GM23338 (cell line): Measurements from ENCODE around the gene GRID2IP. TPM values are rescaled to one million over a fixed set of nuclear protein-coding genes. Genes with fewer than 3 reads are reported as not detected.

ENCODE experiments used
- ATAC-seq: fragments of 200-7000 bp; cut with Tn5 transposase; 3 replicates; pipeline ENCODE4 v1.9.1; 2020
- DNase-seq: peaks from one replicate; pipeline ENCODE4 v3.0.0-alpha.2; 2015; ENCODE audit warnings: low spot score
- H2AFZ ChIP-seq: fragments of 200-600 bp; sonication (generic); 2 replicates; pipeline ENCODE4 v1.8.0; 2016; ENCODE audit warnings: antibody characterized with exemption, mild to moderate bottlenecking, moderate library complexity
- H3F3A ChIP-seq: fragments of 200-600 bp; sonication (generic); replicated peaks from 2 replicates; pipeline ENCODE4 v1.8.0; 2017; ENCODE audit warnings: antibody characterized with exemption, mixed run types, low read depth
- H3K27ac ChIP-seq: fragments of 200-600 bp; sonication (generic); 2 replicates; pipeline ENCODE4 v1.6.1; 2016; ENCODE audit warnings: low read depth
- H3K27me3 ChIP-seq: fragments of 200-600 bp; sonication (generic); 2 replicates; pipeline ENCODE4 v1.8.0; 2016; ENCODE audit warnings: mild to moderate bottlenecking, mixed run types, moderate library complexity; ENCODE audit not compliant: insufficient read depth
- H3K36me3 ChIP-seq: fragments of 200-600 bp; sonication (generic); 2 replicates; pipeline ENCODE4 v1.8.0; 2016; ENCODE audit warnings: mild to moderate bottlenecking; ENCODE audit not compliant: insufficient read depth
- H3K4me1 ChIP-seq: fragments of 200-600 bp; sonication (generic); 2 replicates; pipeline ENCODE4 v1.8.0; 2016; ENCODE audit warnings: mild to moderate bottlenecking, moderate library complexity; ENCODE audit not compliant: insufficient read depth
- H3K4me2 ChIP-seq: fragments of 200-600 bp; sonication (generic); 2 replicates; pipeline ENCODE4 v1.7.1; 2017; ENCODE audit warnings: mixed run types
- H3K4me3 ChIP-seq: fragments of 200-600 bp; sonication (generic); 2 replicates; pipeline ENCODE4 v1.6.1; 2016; ENCODE audit warnings: mixed run types
- H3K79me2 ChIP-seq: fragments of 200-600 bp; sonication (generic); replicated peaks from 2 replicates; pipeline ENCODE4 v1.8.0; 2017; ENCODE audit warnings: mild to moderate bottlenecking; ENCODE audit not compliant: insufficient read depth
- H3K9me2 ChIP-seq: fragments of 200-600 bp; sonication (generic); 2 replicates; pipeline ENCODE4 v1.8.0; 2017; ENCODE audit not compliant: insufficient read depth
- H4K20me1 ChIP-seq: fragments of 200-600 bp; sonication (generic); replicated peaks from 2 replicates; pipeline ENCODE4 v1.8.0; 2017; ENCODE audit warnings: mild to moderate bottlenecking; ENCODE audit not compliant: insufficient read depth
- H3K27ac Mint-ChIP-seq: 2 replicates; pipeline ENCODE4 v1.8.0; 2020; ENCODE audit warnings: inconsistent platforms, mild to moderate bottlenecking, moderate library complexity, mixed read lengths
- H3K27me3 Mint-ChIP-seq: 3 replicates; pipeline ENCODE4 v1.8.0; 2022; ENCODE audit warnings: low read depth, mild to moderate bottlenecking, moderate library complexity, mixed read lengths, inconsistent platforms; ENCODE audit not compliant: insufficient read depth, poor library complexity
- H3K36me3 Mint-ChIP-seq: 3 replicates; pipeline ENCODE4 v1.8.0; 2021; ENCODE audit warnings: low read depth, mild to moderate bottlenecking, inconsistent platforms, moderate library complexity, mixed read lengths
- H3K4me1 Mint-ChIP-seq: 3 replicates; pipeline ENCODE4 v1.8.0; 2020; ENCODE audit warnings: mild to moderate bottlenecking, inconsistent platforms, mixed read lengths
- H3K4me3 Mint-ChIP-seq: 3 replicates; pipeline ENCODE4 v1.8.0; 2021; ENCODE audit warnings: moderate library complexity, mild to moderate bottlenecking, inconsistent platforms, mixed read lengths
- H3K9me3 Mint-ChIP-seq: 3 replicates; pipeline ENCODE4 v1.8.0; 2020; ENCODE audit warnings: moderate library complexity, mild to moderate bottlenecking, inconsistent platforms, mixed read lengths
- JUNB ChIP-seq: IDR thresholded peaks from one replicate; pipeline ENCODE4 v1.6.1; 2016; ENCODE audit warnings: antibody characterized with exemption; ENCODE audit not compliant: unreplicated experiment
- NANOG ChIP-seq: IDR thresholded peaks from 2 replicates; pipeline ENCODE4 v1.6.1; 2016; ENCODE audit warnings: antibody characterized with exemption, borderline replicate concordance
- polyA plus RNA-seq: library from polyadenylated mRNA; unstranded; fragments of >200 nt; fragmentation: Nextera tagmentation; extraction: Ambion mirVana; gene quantifications from 2 replicates; pipeline ENCODE4 v1.2.1, GENCODE V29; 2016
- total RNA-seq: library from RNA; depleted of rRNA; stranded (reverse); fragments of >200 nt; shearing (Covaris generic); gene quantifications from 2 replicates; pipeline ENCODE4 v1.2.3, GENCODE V29; 2014
- TF ChIP-seq, protein P1 (sequence below), 2 experiments: fragments of 200-600 bp in 1 of 2; sonication (generic) in 1 of 2; conservative IDR thresholded peaks; 2 replicates each; pipeline versions ENCODE4 v1.5.1 to v1.6.1; 2016 to 2017; ENCODE audit warnings: antibody characterized with exemption in 2 of 2, low read depth in 2 of 2, mild to moderate bottlenecking in 2 of 2, moderate library complexity in 1 of 2
- TF ChIP-seq, protein P2 (sequence below): fragments of 250-450 bp; sonication (Bioruptor Pico); IDR thresholded peaks from 2 replicates; pipeline ENCODE4 v1.5.0; 2020; ENCODE audit warnings: mild to moderate bottlenecking, moderate library complexity

Gene GRID2IP
- total and polyA plus RNA-seq, 2 experiments from 2014 or later, result 0.73 to 1.5 TPM

DNA sequence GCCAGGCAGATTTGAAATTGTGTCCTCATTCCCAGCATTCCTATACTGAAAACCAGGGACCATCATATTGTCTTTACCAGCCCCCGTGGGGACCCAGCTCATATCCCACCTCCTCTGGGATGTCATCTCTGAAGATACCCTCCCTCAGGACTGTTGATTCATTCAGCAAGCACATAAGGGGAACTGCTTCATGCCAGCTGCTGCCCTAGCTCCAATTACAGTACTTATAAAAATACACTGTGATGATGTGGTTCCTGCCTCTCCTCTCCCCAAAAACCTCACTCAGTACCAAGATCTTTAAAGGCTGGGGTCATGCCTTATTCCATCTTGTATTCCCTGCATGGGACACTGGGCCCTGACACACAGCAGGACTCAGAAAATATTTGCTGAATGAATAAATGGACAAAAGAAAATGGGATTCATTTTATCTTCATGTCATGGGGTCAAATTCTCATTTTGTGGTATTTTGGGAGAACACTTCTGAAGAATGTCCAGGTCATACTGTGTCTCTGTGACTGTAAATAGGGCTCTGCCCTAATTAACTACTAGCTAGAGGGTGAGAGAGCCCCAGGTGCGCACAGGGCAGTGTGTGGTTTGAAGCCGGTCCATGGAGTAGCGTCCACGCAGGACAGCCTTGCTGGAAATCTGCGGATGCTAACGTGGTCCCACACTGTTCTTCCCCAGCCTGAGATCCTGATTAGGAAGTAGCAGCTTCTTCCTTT is 74.5 kb downstream of the GRID2IP start:
- Histone ChIP-seq H3K4me2 (no peak overlapping the region), H3K36me3 (no peaks in the 10 kb centered on the region; the same call in 1 of the 2 replicates), H3K4me3 (no peak overlapping the region), H3K27ac (0 out of 2 replicates have a peak overlapping the region, but pooled peaks have one; percentile 30), H4K20me1 (peaks cover 48% of the 10 kb centered on the region), H3K27me3 (no peaks in the 10 kb centered on the region), H3K4me1 (0 out of 2 replicates have a peak, but pooled peaks cover 4% of the 10 kb centered on the region), H2AFZ (no peak overlapping the region), H3K79me2 (peaks cover 82% of the 10 kb centered on the region), H3F3A (0 out of 2 replicates have a peak, but pooled peaks cover 3% of the 10 kb centered on the region), H3K9me2 (no peaks in the 10 kb centered on the region)
- Mint-ChIP-seq H3K27ac (no peak overlapping the region; the same call in 1 of the 2 replicates), H3K4me3 (no peak overlapping the region), H3K9me3 (no peaks in the 10 kb centered on the region), H3K36me3 (peaks cover 17% of the 10 kb centered on the region), H3K27me3 (peaks cover 6% of the 10 kb centered on the region), H3K4me1 (peaks cover 6% of the 10 kb centered on the region; the same call in 2 of the 3 replicates)
- ATAC-seq (peak; percentile 53; the same call in 2 of the 3 replicates), DNase-seq (no peak)
- TF ChIP-seq, protein P1, sequence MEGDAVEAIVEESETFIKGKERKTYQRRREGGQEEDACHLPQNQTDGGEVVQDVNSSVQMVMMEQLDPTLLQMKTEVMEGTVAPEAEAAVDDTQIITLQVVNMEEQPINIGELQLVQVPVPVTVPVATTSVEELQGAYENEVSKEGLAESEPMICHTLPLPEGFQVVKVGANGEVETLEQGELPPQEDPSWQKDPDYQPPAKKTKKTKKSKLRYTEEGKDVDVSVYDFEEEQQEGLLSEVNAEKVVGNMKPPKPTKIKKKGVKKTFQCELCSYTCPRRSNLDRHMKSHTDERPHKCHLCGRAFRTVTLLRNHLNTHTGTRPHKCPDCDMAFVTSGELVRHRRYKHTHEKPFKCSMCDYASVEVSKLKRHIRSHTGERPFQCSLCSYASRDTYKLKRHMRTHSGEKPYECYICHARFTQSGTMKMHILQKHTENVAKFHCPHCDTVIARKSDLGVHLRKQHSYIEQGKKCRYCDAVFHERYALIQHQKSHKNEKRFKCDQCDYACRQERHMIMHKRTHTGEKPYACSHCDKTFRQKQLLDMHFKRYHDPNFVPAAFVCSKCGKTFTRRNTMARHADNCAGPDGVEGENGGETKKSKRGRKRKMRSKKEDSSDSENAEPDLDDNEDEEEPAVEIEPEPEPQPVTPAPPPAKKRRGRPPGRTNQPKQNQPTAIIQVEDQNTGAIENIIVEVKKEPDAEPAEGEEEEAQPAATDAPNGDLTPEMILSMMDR (conservative IDR thresholded peaks at IDR 0.05; ENCODE audit: low read depth in 2 of 2), result peak in 1 of 2 experiments; percentile 23; a peak in 1 of 4 replicates
- TF ChIP-seq NANOG, result no peak
- TF ChIP-seq JUNB, result no peak

DNA sequence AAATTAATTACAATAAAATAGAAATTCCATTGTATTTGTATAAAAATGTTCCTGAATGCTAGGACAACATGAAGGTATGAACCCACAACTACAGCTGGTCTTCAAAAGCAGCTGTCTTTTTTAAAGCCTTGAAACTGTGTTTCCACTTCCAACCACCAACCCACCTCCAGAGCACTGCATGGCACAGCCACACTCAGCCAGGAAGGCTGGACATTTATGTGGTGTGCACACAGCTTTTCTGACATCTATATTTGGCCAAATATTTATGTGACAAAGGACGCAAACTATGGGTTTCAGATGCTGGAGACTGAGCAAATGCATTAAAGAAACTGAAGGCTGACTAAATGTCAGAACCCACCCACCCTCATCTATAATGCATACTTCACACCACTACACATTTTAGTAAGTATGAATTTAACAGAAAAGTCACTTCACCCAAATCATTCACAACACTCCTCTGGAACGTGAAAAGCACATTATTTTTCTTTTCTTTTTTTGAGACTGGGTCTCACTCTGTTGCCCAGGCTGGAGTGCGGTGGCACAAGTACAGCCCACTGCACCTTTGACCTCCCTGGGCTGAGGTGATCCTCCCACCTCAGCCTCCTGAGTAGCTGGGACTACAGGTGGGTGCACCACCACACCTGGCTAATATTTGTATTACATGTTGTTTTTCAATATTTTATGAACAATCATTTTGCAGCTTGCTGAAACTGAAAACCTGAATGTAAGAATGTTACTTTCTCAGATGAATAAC is 75.7 kb downstream of the GRID2IP start:
- Histone ChIP-seq H3F3A (0 out of 2 replicates have a peak, but pooled peaks cover 3% of the 10 kb centered on the region), H3K9me2 (no peaks in the 10 kb centered on the region), H3K27me3 (no peaks in the 10 kb centered on the region), H3K4me3 (no peak overlapping the region), H2AFZ (no peak overlapping the region), H3K4me2 (no peak overlapping the region), H3K4me1 (0 out of 2 replicates have a peak, but pooled peaks cover 4% of the 10 kb centered on the region), H3K27ac (no peak overlapping the region), H3K79me2 (peaks cover 71% of the 10 kb centered on the region), H3K36me3 (peaks cover 4% of the 10 kb centered on the region), H4K20me1 (peaks cover 39% of the 10 kb centered on the region)
- H3K9me3 Mint-ChIP-seq, result no peaks in the 10 kb centered on the region
- H3K27ac Mint-ChIP-seq, result no peak overlapping the region
- DNase-seq (no peak), ATAC-seq (no peak)
- H3K27me3 Mint-ChIP-seq, result peaks cover 6% of the 10 kb centered on the region
- H3K36me3 Mint-ChIP-seq, result peaks cover 18% of the 10 kb centered on the region
- TF ChIP-seq, protein P2, sequence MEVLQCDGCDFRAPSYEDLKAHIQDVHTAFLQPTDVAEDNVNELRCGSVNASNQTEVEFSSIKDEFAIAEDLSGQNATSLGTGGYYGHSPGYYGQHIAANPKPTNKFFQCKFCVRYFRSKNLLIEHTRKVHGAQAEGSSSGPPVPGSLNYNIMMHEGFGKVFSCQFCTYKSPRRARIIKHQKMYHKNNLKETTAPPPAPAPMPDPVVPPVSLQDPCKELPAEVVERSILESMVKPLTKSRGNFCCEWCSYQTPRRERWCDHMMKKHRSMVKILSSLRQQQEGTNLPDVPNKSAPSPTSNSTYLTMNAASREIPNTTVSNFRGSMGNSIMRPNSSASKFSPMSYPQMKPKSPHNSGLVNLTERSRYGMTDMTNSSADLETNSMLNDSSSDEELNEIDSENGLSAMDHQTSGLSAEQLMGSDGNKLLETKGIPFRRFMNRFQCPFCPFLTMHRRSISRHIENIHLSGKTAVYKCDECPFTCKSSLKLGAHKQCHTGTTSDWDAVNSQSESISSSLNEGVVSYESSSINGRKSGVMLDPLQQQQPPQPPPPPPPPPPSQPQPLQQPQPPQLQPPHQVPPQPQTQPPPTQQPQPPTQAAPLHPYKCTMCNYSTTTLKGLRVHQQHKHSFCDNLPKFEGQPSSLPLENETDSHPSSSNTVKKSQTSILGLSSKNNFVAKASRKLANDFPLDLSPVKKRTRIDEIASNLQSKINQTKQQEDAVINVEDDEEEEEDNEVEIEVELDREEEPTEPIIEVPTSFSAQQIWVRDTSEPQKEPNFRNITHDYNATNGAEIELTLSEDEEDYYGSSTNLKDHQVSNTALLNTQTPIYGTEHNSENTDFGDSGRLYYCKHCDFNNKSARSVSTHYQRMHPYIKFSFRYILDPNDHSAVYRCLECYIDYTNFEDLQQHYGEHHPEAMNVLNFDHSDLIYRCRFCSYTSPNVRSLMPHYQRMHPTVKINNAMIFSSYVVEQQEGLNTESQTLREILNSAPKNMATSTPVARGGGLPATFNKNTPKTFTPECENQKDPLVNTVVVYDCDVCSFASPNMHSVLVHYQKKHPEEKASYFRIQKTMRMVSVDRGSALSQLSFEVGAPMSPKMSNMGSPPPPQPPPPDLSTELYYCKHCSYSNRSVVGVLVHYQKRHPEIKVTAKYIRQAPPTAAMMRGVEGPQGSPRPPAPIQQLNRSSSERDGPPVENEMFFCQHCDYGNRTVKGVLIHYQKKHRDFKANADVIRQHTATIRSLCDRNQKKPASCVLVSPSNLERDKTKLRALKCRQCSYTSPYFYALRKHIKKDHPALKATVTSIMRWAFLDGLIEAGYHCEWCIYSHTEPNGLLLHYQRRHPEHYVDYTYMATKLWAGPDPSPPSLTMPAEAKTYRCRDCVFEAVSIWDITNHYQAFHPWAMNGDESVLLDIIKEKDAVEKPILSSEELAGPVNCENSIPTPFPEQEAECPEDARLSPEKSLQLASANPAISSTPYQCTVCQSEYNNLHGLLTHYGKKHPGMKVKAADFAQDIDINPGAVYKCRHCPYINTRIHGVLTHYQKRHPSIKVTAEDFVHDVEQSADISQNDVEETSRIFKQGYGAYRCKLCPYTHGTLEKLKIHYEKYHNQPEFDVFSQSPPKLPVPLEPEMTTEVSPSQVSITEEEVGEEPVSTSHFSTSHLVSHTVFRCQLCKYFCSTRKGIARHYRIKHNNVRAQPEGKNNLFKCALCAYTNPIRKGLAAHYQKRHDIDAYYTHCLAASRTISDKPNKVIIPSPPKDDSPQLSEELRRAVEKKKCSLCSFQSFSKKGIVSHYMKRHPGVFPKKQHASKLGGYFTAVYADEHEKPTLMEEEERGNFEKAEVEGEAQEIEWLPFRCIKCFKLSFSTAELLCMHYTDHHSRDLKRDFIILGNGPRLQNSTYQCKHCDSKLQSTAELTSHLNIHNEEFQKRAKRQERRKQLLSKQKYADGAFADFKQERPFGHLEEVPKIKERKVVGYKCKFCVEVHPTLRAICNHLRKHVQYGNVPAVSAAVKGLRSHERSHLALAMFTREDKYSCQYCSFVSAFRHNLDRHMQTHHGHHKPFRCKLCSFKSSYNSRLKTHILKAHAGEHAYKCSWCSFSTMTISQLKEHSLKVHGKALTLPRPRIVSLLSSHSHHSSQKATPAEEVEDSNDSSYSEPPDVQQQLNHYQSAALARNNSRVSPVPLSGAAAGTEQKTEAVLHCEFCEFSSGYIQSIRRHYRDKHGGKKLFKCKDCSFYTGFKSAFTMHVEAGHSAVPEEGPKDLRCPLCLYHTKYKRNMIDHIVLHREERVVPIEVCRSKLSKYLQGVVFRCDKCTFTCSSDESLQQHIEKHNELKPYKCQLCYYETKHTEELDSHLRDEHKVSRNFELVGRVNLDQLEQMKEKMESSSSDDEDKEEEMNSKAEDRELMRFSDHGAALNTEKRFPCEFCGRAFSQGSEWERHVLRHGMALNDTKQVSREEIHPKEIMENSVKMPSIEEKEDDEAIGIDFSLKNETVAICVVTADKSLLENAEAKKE (CRISPR knock-in tag), result no peak
- TF ChIP-seq NANOG, result no peak
- no peak overlapping the region for H3K4me3 Mint-ChIP-seq
- H3K4me1 Mint-ChIP-seq, result peaks cover 4% of the 10 kb centered on the region; the same call in 2 of the 3 replicates
